ENCODE measurements around the gene TESK2.
A peak's percentile ranks its signal among the peaks of the same experiment; 100 is the strongest.
"Not testable (repeated sequence)": the region's sequence is repeated elsewhere in the genome, so short reads cannot be mapped to it uniquely, and the experiment has no call there.

Gene TESK2

DNA sequence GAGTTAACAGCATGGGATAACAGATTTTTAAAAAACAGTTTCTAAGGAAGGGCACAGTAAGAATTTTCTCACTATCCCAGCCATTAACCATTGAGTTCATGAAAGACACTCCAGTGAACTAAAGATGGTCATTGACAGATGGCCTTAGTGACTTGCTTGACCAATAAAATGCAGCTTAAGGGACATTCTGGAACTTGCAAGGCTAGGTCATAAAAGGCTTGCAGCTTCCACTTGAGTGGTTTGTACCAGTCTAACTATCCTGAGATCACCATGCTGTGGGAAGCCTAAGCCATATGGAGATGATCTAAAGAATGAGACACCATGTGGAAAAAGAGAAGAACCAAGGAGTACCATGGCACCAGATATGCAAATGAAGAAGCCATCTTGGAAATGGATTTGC lies 112.8 kb downstream of the TESK2 start:
- DNase-seq (ENCODE audit: low read depth in 2 of 2) = no peak

DNA sequence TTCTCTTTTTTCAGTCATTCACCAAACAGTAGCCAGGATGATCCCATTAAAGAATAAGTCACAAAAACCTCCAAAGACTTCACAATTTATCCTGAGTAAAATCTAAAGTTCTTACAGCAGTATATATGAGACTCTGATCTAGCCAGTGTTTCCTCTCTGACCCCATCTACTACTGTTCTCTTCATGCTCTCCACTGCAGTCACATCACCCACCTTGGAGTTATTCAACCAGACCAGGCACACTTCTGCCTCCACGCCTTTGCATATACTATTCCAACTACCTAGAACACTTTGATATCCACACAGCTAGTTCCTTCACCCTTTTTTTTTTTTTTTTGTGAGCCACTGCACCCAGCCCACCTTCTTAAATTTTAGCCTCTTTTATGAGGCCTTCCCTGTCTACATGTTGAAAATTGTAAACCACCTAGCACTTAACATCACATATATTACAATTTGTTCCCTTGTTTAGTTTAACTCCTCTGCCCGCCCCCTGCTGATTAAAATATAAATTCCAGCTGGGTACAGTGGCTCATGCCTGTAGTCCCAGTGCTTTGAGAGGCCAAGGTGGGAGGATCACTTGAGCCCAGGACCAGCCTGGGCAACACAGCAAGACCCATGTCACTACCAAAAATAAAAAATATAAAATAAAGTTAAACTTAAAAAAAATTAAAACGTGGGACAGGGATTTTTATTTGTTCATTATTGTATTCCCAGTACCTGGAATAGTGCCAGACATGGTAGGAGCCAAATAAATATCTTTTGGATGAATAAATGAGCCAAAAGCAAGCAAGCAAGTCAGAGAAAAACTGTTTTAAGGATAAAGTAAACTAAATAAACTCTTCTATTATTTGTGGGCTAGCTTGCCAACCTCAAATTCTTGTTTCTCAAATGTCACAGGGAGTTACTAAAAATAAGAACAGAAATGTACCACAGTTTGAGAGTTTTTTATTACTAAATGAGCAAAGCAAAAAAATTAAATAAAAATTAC lies 115.6 kb downstream of the TESK2 start:
- DNase-seq (ENCODE audit: low read depth in 2 of 2) = no peak

DNA sequence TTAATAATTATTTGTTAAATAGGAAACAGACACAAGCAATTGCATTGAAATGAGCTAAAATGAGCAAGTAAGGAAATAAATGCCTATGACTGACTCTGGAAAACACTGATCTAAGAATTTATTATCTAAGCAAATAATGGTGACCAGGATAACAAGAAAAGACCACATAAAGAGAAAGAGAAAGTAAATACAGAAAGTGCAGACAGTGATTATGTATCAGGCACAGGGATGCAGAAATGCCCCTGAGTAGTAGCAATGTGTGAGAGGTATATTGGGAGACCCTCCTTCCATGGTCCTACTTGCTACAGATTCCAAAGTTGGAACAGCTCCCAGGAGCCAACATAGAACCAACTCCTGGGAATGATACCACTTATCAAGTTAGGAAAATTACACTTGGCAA lies 117.4 kb downstream of the TESK2 start:
- DNase-seq (ENCODE audit: low read depth in 2 of 2) = no peak

DNA sequence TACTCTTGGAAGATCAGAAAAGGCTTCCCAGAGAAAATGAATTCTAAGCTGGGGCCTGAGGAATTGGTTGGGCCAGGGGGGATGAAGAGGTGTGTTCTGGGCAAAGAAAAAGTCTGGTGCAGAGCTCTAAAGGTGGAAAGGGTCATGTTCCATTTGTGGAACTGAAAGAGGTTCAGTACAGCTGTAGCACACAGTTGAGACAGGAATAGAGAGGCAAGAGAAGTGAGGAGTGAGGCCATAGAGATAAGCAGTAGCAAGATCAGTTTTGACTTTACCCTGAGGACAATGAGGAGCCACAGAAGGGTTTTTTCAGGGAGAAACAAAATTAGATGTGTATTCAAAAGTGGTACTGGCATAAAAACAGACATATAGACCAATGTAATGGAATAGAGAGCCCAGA lies 120.4 kb downstream of the TESK2 start:
- no peak for DNase-seq (ENCODE audit: low read depth in 2 of 2)

DNA sequence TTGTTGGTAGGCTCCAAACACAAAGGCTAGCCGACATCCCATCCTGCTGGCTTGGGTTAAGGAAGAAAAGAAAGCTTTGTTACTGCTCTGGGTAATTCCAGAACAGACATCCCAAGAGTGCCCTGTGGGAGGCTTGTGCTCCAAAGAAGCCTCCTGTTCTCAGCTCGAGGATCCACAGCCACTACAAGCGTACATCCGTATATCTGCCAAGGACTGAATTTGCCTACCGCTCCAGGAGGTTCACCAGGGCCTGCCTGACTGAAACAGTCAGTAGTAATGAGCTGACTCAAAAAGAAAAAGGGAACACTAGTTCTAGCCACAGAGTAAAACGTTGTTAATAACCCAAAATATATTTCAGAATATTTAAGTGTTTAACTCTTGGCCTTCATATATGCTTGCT lies 125.9 kb downstream of the TESK2 start:
- DNase-seq (ENCODE audit: low read depth in 2 of 2) = no peak

DNA sequence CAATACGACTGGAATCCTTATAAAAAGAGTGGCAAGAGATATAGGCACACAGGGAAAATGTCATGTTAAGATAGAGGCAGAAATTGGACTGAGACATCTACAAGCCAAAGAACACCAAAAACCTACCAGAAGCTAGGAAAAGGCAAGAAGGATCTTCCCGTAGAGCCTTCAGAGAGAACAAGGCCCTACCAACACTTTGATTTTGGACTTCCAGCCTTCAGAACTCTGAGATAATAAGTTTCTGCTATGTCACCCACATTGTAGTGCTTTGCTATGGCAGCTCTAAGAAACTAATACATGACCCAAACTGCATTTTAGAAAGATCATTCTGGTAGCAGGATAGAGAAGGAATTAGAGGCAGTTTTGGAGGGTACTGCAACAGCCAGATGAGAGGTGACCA lies 126.7 kb downstream of the TESK2 start:
- no peak for DNase-seq (ENCODE audit: low read depth in 2 of 2)

DNA sequence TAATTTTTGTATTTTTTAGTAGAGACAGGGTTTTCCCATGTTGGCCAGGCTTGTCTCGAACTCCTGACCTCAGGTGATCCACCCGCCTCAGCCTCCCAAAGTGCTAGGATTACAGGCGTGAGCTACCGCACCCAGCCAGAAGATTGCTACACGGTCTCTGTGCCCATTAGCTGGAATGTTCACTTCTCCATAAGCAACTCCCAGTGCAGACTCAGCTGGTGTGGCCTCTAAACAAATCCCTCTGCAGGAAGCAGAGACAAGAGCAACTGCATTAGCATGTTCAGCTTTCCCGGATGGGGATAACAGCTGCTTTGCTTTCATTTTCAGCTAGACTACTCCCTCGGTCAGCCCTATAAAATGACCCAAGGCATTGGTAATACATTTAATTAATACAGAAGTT lies 130.0 kb downstream of the TESK2 start:
- not testable (repeated sequence) for DNase-seq (ENCODE audit: low read depth in 2 of 2)

DNA sequence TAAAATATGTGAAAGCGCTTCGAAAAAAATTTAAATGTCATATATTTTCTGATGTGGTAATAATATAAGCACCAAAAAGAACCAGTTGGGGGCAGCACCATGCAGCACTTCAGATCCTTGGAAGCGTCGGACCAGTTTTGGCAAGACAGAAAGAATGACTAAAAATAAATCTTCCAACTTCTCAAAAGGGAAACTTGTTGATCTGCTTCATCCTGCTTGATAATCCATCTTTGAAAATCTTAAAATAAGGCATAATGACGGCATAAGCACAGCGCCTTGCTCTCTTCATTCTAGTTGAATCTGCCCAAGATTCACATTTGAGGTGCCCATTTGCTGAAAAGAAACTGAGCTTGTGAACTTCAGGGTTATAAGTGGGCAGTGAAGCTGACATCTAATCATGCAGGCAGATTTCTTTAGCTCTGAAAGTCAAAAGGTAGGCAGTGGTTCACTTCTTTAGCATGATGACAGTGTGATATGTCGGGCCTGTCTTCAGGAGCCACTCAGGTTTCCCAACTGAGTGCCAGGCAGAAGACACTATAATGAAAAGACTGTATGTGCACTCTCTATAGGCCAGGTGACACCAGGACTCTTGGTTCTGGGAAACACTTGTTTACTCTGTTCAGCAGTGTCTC lies 131.0 kb downstream of the TESK2 start:
- peak in 1 of 2 donors; percentile 23 for DNase-seq (ENCODE audit: low read depth in 2 of 2)

DNA sequence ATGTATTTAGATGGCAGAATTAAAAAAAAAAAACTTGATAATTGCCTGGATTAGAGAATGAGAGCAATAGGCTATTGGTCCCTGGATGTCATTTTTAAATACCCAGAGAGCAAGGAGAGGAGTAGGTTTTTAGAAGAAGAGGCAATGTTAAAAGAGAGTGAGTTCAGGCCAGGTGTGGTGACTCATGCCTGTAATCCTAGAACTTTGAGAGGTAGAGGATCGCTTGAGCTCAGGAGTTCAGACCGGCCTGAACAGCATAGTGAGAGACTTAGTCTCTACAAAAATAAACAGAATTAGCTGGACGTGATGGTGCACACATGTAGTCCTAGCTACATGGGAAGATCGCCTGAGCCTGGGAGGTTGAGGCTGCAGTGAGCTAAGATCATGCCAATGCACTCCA lies 134.8 kb downstream of the TESK2 start:
- DNase-seq (ENCODE audit: low read depth in 2 of 2) = no peak

DNA sequence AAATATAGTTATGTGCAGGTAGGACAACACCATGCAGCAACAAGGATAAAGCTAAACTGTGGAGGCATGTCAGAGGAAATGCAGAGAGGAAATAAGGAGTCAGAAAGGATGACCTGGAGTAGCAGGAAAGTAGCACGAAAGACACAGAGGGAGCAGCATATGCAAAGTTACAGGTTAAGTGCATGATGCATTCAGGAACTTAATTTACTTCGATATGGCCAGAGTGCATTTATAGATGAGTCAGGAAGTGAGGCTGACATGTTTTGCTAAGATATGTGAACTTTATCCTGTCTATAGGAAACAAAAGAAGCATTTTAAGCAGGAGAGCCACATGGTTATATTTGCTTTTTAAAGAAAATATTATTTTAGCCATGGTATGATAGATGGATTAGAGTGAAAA lies 135.3 kb downstream of the TESK2 start:
- no peak for DNase-seq (ENCODE audit: low read depth in 2 of 2)

DNA sequence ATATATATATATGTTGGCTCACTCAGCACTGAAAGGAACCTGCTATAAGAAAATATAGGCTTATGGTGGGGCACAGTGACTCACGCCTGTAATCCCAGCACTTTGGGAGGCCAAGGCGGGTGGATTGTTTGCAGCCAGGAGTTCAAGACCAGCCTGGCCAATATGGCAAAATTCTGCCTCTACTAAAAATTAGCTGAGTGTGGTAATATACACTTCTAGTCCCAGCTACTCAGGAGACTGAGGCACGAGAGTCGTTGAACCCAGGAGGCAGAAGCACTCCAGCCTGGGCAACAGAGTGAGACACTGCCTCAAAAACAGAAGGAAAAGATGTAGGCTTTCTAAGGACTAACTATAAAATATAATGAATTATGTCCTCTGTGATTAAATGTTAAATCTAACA lies 136.1 kb downstream of the TESK2 start:
- DNase-seq (ENCODE audit: low read depth in 2 of 2) = no peak

DNA sequence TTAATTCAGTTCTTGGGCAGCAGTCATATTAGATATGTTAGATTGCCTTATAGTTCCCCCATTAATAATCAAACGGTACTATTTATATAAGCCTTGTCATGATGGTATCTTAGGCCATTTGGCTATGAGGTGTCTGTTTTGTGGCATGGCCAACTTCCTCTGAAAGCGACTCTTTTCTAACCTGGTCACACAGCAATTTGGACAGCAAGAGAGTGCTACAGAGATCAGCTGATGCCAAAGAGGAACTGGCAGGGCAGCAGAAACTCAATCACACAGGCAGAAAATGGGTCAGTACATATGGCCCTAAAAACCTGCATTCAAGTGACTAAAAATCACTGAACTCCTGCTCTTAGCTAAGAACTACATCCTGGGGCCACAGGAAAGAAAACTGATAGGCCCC lies 137.3 kb downstream of the TESK2 start:
- DNase-seq (ENCODE audit: low read depth in 2 of 2) = no peak

DNA sequence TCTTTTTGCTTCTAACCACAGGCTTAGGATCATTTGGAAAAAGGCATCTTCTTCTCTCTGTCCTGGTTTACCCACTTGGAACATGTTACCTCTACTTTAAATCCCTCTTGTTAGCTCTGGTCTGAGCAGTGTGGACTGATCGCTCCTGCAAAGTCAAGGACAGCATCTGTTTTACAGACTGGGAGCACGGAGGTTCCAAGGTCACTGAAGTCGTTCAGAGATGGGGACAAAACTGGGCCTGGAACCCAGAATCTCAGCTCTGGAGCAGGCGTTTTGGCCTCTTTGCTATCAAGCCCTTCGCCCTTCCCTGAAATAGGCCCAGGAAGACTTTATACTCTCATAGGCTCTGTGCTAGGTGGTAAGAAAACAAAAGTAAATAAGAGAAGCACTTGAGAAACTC lies 139.5 kb downstream of the TESK2 start:
- no peak for DNase-seq (ENCODE audit: low read depth in 2 of 2)

DNA sequence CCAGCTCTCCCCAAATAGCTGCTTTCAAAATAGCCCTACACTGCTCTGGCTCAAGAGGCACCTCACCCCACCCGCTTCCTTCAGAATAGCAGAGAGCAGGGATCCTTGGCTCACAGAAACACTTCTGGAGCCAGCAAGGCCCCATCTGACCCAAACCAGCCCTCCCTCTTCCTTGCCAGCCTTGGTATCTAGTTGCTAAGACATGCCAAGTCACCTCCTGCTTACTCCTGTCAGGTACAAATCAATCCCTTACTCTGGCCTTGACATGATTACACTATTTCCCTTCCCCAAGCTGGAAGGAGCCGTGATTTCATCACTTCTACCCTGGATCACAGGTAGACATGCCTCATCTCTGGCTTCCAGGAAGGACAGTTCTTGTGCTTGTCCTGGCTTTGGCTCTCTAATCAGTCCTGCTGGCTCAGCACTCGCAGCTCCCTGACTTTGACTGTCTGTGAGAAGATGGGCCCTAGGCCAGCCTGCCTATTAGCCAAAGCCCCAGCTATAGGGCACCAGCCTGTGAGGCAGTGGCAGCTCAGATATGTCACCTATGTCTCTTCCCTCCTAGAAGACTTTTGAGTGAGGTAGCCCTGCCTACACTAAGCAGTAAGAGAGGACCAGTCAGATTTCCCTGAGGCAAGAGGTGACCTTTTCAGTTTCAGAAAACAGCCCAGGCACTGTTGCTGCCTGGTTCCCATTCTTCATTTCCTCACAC lies 141.8 kb downstream of the TESK2 start:
- no peak for DNase-seq (ENCODE audit: low read depth in 2 of 2)

DNA sequence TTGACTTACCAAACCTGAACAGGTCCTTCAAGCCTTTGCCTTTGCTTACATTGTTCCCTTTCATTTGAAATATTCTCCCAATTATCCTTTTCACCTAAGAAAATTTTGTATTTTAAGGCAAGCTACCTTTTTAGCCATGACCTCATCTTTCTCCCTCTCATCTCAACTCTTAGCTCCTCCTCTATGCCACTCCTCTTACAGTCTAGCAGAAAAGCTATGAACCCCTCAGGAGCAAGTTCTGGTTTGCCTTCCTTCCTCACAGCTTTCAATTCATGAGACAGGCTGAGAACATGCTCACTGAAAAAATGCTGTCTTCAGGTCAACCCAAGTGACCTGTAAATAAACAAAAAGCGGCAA lies 142.4 kb downstream of the TESK2 start:
- no peak for DNase-seq (ENCODE audit: low read depth in 2 of 2)

DNA sequence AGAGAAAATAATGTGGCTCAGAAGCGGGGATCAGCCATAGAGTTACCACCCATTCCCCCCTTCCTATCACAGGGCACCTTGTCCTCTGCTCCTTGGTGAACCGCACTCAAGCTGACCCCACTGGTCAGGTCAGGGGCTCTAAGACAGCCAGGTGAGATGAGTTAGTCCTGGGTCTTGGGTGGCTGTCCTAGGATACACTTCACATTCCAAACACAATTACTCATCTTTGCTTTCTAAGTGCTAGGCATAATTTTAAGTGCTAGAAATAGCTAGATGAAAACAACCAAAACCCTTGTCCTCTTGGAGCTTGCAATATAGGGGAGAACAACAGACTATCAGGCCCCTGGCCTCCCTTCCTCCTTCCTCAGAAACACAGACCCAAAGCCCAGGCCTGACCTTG lies 142.9 kb downstream of the TESK2 start:
- DNase-seq (ENCODE audit: low read depth in 2 of 2) = no peak

DNA sequence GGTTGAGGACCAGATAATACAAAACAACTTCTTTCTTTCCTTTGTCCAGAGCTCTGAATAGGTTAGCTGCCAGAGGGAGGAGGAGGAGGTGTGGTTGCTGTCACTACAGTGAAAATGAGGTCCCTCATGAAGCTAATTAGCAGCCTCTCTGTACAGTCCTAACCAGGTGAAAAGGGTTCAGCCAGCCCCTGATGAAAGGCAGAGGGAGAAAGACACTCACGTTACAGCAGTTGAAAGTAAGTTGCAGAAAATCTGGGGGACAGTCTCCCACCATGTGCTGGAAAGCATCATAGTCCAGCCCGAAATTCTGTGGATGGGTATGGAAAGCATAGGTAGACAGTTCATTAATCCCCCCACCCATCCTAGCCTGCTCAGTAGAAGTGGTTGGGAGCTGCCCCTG lies 144.5 kb downstream of the TESK2 start:
- no peak for DNase-seq (ENCODE audit: low read depth in 2 of 2)

DNA sequence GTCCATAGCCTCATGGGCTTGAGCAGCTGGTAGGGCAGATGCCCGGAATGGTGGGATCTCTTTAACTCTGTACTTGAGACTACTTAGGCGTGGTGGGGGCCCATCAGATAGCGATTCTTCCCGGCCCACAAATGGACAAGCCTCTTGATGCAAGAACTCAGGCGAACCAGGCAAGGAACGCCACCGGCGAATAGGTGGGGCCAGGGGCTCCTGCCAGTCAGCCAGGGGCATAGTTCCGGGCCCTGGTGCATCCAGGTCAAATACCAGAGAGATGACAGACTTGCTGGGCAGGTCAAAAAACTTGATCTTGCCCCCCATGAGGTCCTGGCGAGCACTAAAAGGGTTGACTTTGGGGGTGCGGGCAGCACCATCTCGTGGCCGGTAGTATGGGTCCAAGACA lies 145.9 kb downstream of the TESK2 start:
- DNase-seq (ENCODE audit: low read depth in 2 of 2) = no peak

DNA sequence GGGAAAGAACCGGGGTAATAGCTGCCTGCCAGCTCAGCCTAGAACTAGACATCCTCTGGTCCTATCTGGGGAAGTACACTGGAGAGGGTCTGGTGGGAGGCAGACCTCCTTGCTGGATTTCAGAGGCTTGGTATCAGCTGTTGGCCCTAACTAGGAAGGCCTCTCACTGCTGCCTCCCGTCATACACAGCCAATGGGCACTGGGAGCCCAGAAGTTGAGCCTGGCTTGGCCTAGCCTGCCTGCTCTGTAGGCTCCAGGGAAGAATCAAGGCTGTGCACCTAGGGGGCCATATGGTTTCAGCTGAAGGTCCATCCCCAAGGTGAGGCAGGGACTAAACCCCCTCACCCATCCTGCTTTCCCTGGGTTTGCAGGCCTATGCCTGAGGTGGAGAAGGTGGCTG lies 146.5 kb downstream of the TESK2 start:
- no peak for DNase-seq (ENCODE audit: low read depth in 2 of 2)

DNA sequence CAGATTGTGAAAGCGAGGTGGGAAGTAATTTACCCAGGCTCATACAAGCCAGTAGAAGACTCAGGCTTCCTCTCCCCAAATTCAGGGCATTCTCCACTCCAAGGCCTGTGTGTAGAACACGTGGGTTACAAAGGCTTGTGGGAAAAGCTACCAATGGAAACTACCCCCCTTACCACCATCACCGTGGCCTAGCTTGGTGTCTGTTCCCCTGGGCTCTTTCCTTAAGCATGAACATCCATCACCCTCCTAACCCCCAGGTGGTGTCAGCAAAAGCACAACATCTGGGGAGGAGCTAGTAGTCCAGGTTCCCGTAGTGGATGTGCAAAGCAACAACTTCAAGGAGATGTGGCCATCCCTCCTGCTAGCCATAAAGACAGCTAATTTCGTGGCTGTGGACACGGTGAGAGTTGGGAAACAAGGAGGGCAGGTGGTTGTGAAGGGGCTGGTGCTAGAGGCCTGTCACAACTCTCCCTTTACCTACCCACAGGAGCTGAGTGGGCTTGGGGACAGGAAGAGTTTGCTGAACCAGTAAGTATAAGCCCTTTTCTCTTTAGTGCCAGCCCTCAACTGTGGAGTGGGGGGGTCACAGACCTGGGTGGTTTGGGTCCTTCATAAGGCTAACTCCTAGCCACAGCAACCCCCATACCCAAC lies 150.0 kb downstream of the TESK2 start:
- no peak for DNase-seq (ENCODE audit: low read depth in 2 of 2)

DNA sequence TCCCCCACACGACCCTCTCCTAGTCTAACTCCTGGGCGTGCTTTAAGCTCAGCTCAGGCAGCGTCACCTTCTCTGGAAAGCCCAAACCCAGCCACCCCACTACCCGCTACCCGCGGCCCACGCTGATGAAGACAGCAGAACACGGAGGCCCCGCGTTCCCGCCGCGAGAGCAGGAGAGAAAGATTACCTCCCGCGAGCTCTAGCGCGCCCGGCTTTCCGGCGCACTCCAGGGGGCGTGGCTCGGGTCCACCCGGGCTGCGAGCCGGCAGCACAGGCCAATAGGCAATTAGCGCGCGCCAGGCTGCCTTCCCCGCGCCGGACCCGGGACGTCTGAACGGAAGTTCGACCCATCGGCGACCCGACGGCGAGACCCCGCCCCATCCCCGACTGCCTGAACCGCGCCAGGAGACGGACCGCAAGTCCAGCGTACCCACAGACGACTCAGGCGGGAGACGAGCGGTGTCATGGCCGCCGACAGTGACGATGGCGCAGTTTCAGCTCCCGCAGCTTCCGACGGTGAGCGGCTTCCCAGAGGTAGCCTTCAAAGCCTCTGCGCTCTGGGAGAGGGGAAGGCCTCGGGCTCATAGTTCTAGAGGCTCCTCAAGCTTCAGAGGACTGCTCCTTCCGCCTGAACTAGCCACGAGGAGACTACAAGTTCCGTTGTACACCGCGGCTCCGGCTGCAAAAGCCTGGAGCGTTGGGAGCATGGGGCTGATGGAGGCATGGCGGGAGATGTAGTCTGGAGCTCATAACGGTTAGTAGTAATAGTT lies 151.0 kb downstream of the TESK2 start, which contains the start of the genes MUTYH and TOE1:
Gene MUTYH (minus strand): TSS at position 652 of the 770 bp plus-strand sequence. CDS start 5,935 bp downstream, outside the sequence.
Gene TOE1 (plus strand): TSS at position 382 of the 770 bp plus-strand sequence. CDS start 83 bp downstream, at position 465.
- DNase-seq (ENCODE audit: low read depth in 2 of 2) = peak; percentile 75 to 77

Measured in stimulated activated CD8-positive, alpha-beta memory T cell treated with anti-CD3 and anti-CD28 coated beads, Interleukin-7, amount 100 ng/mL, for 1 hour (primary cell).